HepG2 (cell line): ENCODE data around the gene ANKK1.

Source experiments
- CEBPG ChIP-seq: IDR thresholded peaks from 2 replicates; pipeline ENCODE4 v1.6.1; 2016
- E2F1 ChIP-seq: sonication (generic); formaldehyde crosslinking; IDR thresholded peaks from 2 replicates; pipeline ENCODE4 v1.5.0; 2020; ENCODE audit warnings: missing genetic modification reagents
- EP300 ChIP-seq, 3 experiments: sonication (generic) in 1 of 3; formaldehyde crosslinking in 1 of 3; IDR thresholded peaks; 2 replicates each; pipeline versions ENCODE4 v1.5.1 to v1.6.1; 2011 to 2020; ENCODE audit warnings: low read depth in 2 of 3, low read length in 2 of 3, borderline replicate concordance in 1 of 3, improper control_type of control experiment in 1 of 3, mild to moderate bottlenecking in 1 of 3, missing genetic modification reagents in 1 of 3, moderate library complexity in 1 of 3
- ETV5 ChIP-seq: IDR thresholded peaks from 2 replicates; pipeline ENCODE4 v1.6.1; 2018; ENCODE audit warnings: missing biosample characterization, missing genetic modification reagents, inconsistent platforms, borderline replicate concordance
- PCBP2 ChIP-seq: fragments of 200-400 bp; formaldehyde crosslinking; optimal IDR thresholded peaks from 2 replicates; pipeline ENCODE3; 2018; ENCODE audit warnings: low read length, low read depth; ENCODE audit not compliant: poor library complexity, severe bottlenecking
- ZNF431 ChIP-seq: sonication (generic); formaldehyde crosslinking; IDR thresholded peaks from 2 replicates; pipeline ENCODE4 v1.9.0; 2022; ENCODE audit warnings: missing genetic modification reagents, low read depth, mild to moderate bottlenecking, borderline replicate concordance
- ZNF446 ChIP-seq: sonication (generic); formaldehyde crosslinking; IDR thresholded peaks from 2 replicates; pipeline ENCODE4 v1.5.0; 2020; ENCODE audit warnings: mild to moderate bottlenecking, missing genetic modification reagents
- ZNF761 ChIP-seq: sonication (generic); formaldehyde crosslinking; conservative IDR thresholded peaks from 2 replicates; pipeline ENCODE4 v1.4.0; 2020; ENCODE audit warnings: mild to moderate bottlenecking, missing genetic modification reagents
- ZSCAN30 ChIP-seq: sonication (generic); formaldehyde crosslinking; IDR thresholded peaks from 2 replicates; pipeline ENCODE4 v1.5.0; 2020; ENCODE audit warnings: mild to moderate bottlenecking, missing genetic modification reagents

GRCh38 chr11:113351480-113351879 is 36.1 kb upstream of the ANKK1 start:
- TF ChIP-seq PCBP2: no peak
- no peak for TF ChIP-seq ZNF446 (CRISPR knock-in tag)
- TF ChIP-seq ZNF761: no peak
- no peak for TF ChIP-seq ZSCAN30 (CRISPR knock-in tag)
- TF ChIP-seq EP300 (IDR thresholded peaks at IDR 0.05; ENCODE audit: low read depth in 2 of 2, low read length in 2 of 2): no peak
- no peak for TF ChIP-seq EP300 (CRISPR knock-in tag; IDR thresholded peaks at IDR 0.05; ENCODE audit: borderline replicate concordance)
- TF ChIP-seq E2F1: no peak
- TF ChIP-seq ETV5: no peak
- no peak for TF ChIP-seq ZNF431 (CRISPR knock-in tag)
- no peak for TF ChIP-seq CEBPG (CRISPR knock-in tag)
